A673 (cell line): ENCODE data around the gene SEMA3E. TPM values are rescaled to one million over a fixed set of nuclear protein-coding genes. Genes with fewer than 3 reads are reported as not detected.

Experiments
- BruUV-seq: library from RNA; stranded (reverse); fragments of 400-500 nt; replicated peaks from 2 replicates; lab custom pipeline; 2021; lab: Mats Ljungman, UMichigan
- CTCF ChIA-PET: fragments of 300-600 bp; sonication (Branson Sonifier 250); formaldehyde crosslinking; loops from one replicate; lab custom pipeline; 2022; ENCODE audit warnings: antibody characterized with exemption; lab: Charles Lee
- POLR2A ChIA-PET: fragments of 300-600 bp; sonication (Branson Sonifier 250); formaldehyde crosslinking; loops from one replicate; lab custom pipeline; 2022; ENCODE audit warnings: antibody characterized with exemption; ENCODE audit not compliant: low non-redundant PET; lab: Charles Lee
- DNase-seq: peaks from one replicate; pipeline ENCODE4 v3.0.0-alpha.2; 2015; ENCODE audit warnings: low spot score
- H3K27ac ChIP-seq: fragments of 200-600 bp; sonication (generic); 2 replicates; pipeline ENCODE4 v1.5.1; 2016; ENCODE audit warnings: mixed run types, low read depth, mild to moderate bottlenecking, mixed read lengths, antibody characterized with exemption, low read length; ENCODE audit not compliant: poor library complexity, severe bottlenecking
- H3K27me3 ChIP-seq: fragments of 200-600 bp; sonication (generic); replicated peaks from 2 replicates; pipeline ENCODE4 v1.6.1; 2017; ENCODE audit warnings: mixed run types, low read depth, mild to moderate bottlenecking, mixed read lengths, antibody characterized with exemption, low read length; ENCODE audit not compliant: insufficient read depth, poor library complexity
- H3K36me3 ChIP-seq: fragments of 200-600 bp; sonication (generic); 2 replicates; pipeline ENCODE4 v1.6.1; 2016; ENCODE audit warnings: mixed run types, mild to moderate bottlenecking, mixed read lengths, antibody characterized with exemption, low read length; ENCODE audit not compliant: insufficient read depth, poor library complexity, severe bottlenecking
- H3K4me1 ChIP-seq: fragments of 200-600 bp; sonication (generic); 2 replicates; pipeline ENCODE4 v1.6.1; 2017; ENCODE audit warnings: mixed run types, mild to moderate bottlenecking, mixed read lengths, antibody characterized with exemption, low read length; ENCODE audit not compliant: insufficient read depth, poor library complexity, severe bottlenecking
- H3K4me3 ChIP-seq: fragments of 200-600 bp; sonication (generic); 2 replicates; pipeline ENCODE4 v1.5.1; 2016; ENCODE audit warnings: low read depth, mixed run types, mild to moderate bottlenecking, mixed read lengths, low read length; ENCODE audit not compliant: poor library complexity, severe bottlenecking
- H3K9me3 ChIP-seq: fragments of 200-600 bp; sonication (generic); 2 replicates; pipeline ENCODE4 v1.6.1; 2016; ENCODE audit warnings: mixed run types, low read depth, mild to moderate bottlenecking, mixed read lengths, antibody characterized with exemption, low read length; ENCODE audit not compliant: poor library complexity, severe bottlenecking
- EZH2 ChIP-seq: fragments of 200-600 bp; sonication (generic); IDR thresholded peaks from 2 replicates; pipeline ENCODE4 v1.6.1; 2017; ENCODE audit warnings: borderline replicate concordance, low read depth, mild to moderate bottlenecking, mixed read lengths, antibody characterized with exemption, low read length; ENCODE audit not compliant: poor library complexity, severe bottlenecking
- intact Hi-C: fragments of 100-400 bp; cut with micrococcal nuclease; formaldehyde crosslinking; loops from one replicate; pipeline ENCODE4 v1.10.0; 2022; ENCODE audit not compliant: unreplicated experiment
- total RNA-seq: library from RNA; stranded (reverse); gene quantifications from 2 replicates; pipeline ENCODE4 v1.2.3, GENCODE V29; 2021
- TF ChIP-seq, protein P1 (sequence below): fragments of 300-800, 200-600 bp; sonication (generic); conservative IDR thresholded peaks from 2 replicates; pipeline ENCODE4 v1.5.1; 2017; ENCODE audit warnings: low read depth, mild to moderate bottlenecking, antibody characterized with exemption, low read length, moderate library complexity, mixed read lengths

SEMA3E gene
- total RNA-seq, 1 experiment from 2014 or later: not detected

GRCh38 chr7:83613232-83613631 lies 35.7 kb downstream of the SEMA3E start:
- Histone ChIP-seq H3K9me3 (no peaks in the 10 kb centered on the region), H3K4me1 (no peaks in the 10 kb centered on the region), H3K27ac (no peak overlapping the region), H3K4me3 (no peak overlapping the region), H3K27me3 (peaks cover 12% of the 10 kb centered on the region), H3K36me3 (no peaks in the 10 kb centered on the region)
- no peak for TF ChIP-seq EZH2
- TF ChIP-seq, protein P1, sequence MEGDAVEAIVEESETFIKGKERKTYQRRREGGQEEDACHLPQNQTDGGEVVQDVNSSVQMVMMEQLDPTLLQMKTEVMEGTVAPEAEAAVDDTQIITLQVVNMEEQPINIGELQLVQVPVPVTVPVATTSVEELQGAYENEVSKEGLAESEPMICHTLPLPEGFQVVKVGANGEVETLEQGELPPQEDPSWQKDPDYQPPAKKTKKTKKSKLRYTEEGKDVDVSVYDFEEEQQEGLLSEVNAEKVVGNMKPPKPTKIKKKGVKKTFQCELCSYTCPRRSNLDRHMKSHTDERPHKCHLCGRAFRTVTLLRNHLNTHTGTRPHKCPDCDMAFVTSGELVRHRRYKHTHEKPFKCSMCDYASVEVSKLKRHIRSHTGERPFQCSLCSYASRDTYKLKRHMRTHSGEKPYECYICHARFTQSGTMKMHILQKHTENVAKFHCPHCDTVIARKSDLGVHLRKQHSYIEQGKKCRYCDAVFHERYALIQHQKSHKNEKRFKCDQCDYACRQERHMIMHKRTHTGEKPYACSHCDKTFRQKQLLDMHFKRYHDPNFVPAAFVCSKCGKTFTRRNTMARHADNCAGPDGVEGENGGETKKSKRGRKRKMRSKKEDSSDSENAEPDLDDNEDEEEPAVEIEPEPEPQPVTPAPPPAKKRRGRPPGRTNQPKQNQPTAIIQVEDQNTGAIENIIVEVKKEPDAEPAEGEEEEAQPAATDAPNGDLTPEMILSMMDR: no peak
- intact Hi-C loops: no loop called here
- CTCF ChIA-PET: no interaction called here
- BruUV-seq: no TSS peak
- DNase-seq: no peak
- POLR2A ChIA-PET: no interaction called here

GRCh38 chr7:83611776-83612175 lies 37.2 kb downstream of the SEMA3E start:
- Histone ChIP-seq H3K4me3 (no peak overlapping the region), H3K36me3 (no peaks in the 10 kb centered on the region), H3K27ac (no peak overlapping the region), H3K4me1 (no peaks in the 10 kb centered on the region), H3K27me3 (peaks cover 10% of the 10 kb centered on the region), H3K9me3 (no peaks in the 10 kb centered on the region)
- TF ChIP-seq, protein P1: no peak
- no peak for TF ChIP-seq EZH2
- no TSS peak for BruUV-seq
- CTCF ChIA-PET: no interaction called here
- intact Hi-C loops: no loop called here
- POLR2A ChIA-PET: no interaction called here
- no peak for DNase-seq

DNA sequence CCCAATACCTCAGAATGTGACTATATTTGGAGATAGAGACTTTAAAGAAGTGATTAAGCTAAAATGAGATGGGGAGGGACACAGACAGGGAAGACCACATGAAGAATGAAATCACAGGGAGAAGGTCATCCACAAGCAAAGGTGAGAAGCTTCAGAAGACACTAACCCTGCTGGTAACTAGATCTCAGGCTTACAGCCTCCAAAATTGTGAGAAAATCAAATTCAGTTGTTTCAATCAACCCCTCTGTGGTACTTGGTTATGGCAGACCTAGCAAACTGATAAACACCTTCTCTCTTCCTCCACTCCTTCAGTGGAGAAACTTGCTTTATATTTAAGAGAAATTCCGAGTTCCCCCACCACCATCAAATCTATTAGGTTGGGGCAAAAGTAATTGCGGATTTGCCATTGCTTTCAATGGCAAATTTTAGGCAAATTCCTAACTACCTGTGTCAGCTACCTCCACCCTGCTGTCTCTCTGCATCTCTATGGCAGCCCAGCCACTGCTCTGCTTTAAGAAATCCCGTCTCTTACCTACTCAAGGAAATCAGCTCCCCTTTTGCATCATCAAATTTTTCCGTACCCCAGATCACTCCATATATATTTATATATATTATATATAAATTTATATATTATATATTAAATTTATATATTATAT lies 38.2 kb downstream of the SEMA3E start:
- H3K4me3 ChIP-seq: no peak overlapping the region
- intact Hi-C loops: no loop called here
- H3K4me1 ChIP-seq: no peaks in the 10 kb centered on the region
- POLR2A ChIA-PET: no interaction called here
- no peak for DNase-seq
- CTCF ChIA-PET: no interaction called here
- H3K9me3 ChIP-seq: no peaks in the 10 kb centered on the region
- BruUV-seq: no TSS peak
- H3K27ac ChIP-seq: no peak overlapping the region
- no peak for TF ChIP-seq EZH2
- TF ChIP-seq, protein P1: no peak
- H3K27me3 ChIP-seq: peaks cover 10% of the 10 kb centered on the region
- no peaks in the 10 kb centered on the region for H3K36me3 ChIP-seq
